H1 (cell line): ENCODE data around the gene PRDM5. TPM values are rescaled to one million over a fixed set of nuclear protein-coding genes. Genes with fewer than 3 reads are reported as not detected.

Source experiments
- CTCF ChIA-PET: fragments of 300-600 bp; sonication (Branson Sonifier 250); formaldehyde crosslinking; loops from one replicate; lab custom pipeline; 2021; ENCODE audit not compliant: partially characterized antibody; lab: Charles Lee
- POLR2A ChIA-PET: fragments of 300-600 bp; sonication (Branson Sonifier 250); formaldehyde crosslinking; loops from one replicate; lab custom pipeline; 2021; ENCODE audit warnings: inconsistent platforms; ENCODE audit not compliant: partially characterized antibody; lab: Charles Lee
- DNase-seq, 2 experiments: peaks; one replicate each; pipeline versions ENCODE4 v3.0.0 to v3.0.0-alpha.2; 2010 to 2022; ENCODE audit warnings: low spot score in 2 of 2, low read depth in 1 of 2, mixed read lengths in 1 of 2
- FAIRE-seq: peaks from 2 replicates; lab custom pipeline; 2011; peaks lifted over from hg19 to GRCh38; lab: Jason Lieb, UNC
- H2AFZ ChIP-seq: 2 replicates; pipeline ENCODE4 v1.8.1; 2012; ENCODE audit warnings: low read length, inconsistent platforms
- H2AK5ac ChIP-seq: 2 replicates; pipeline ENCODE4 v1.6.1; 2013; ENCODE audit warnings: low read depth, low read length
- H2BK120ac ChIP-seq: replicated peaks from 2 replicates; pipeline ENCODE3; 2013; ENCODE audit warnings: low read depth, low read length, inconsistent platforms
- H2BK12ac ChIP-seq: 2 replicates; pipeline ENCODE4 v1.6.1; 2013; ENCODE audit warnings: low read depth, low read length
- H2BK15ac ChIP-seq: 2 replicates; pipeline ENCODE4 v1.6.1; 2013; ENCODE audit warnings: low read length
- H2BK20ac ChIP-seq: 2 replicates; pipeline ENCODE4 v1.6.1; 2013; ENCODE audit warnings: low read length
- H2BK5ac ChIP-seq: 2 replicates; pipeline ENCODE4 v1.6.1; 2013; ENCODE audit warnings: low read depth, low read length
- H3K14ac ChIP-seq: 2 replicates; pipeline ENCODE4 v1.6.1; 2013; ENCODE audit warnings: inconsistent platforms; ENCODE audit not compliant: insufficient read length
- H3K18ac ChIP-seq: 2 replicates; pipeline ENCODE4 v1.6.1; 2013; ENCODE audit warnings: low read length; ENCODE audit errors: extremely low read depth
- H3K23ac ChIP-seq: 2 replicates; pipeline ENCODE4 v1.6.1; 2013; ENCODE audit warnings: inconsistent platforms; ENCODE audit not compliant: insufficient read length
- H3K23me2 ChIP-seq: 2 replicates; pipeline ENCODE4 v1.6.1; 2013; ENCODE audit warnings: low read depth, low read length
- H3K27ac ChIP-seq: 2 replicates; pipeline ENCODE4 v1.6.1; 2011; ENCODE audit warnings: low read depth, low read length, inconsistent platforms
- H3K27me3 ChIP-seq, 4 experiments: replicated peaks in 1 of 4; 1 replicate in 1 of 4; 2 replicates in 3 of 4; pipeline versions ENCODE4 v1.6.1 to v1.8.1; 2011 to 2013; ENCODE audit warnings: low read length in 3 of 4, mild to moderate bottlenecking in 3 of 4, inconsistent platforms in 2 of 4, mixed read lengths in 2 of 4, moderate library complexity in 1 of 4; ENCODE audit not compliant: control insufficient read depth in 3 of 4, insufficient read depth in 3 of 4; ENCODE audit errors: extremely low read depth in 1 of 4
- H3K36me3 ChIP-seq, 4 experiments: 2 replicates each; pipeline versions ENCODE4 v1.6.1 to v1.8.1; 2011 to 2013; ENCODE audit warnings: mild to moderate bottlenecking in 4 of 4, low read length in 3 of 4, moderate library complexity in 2 of 4, control low read depth in 1 of 4, inconsistent platforms in 1 of 4; ENCODE audit not compliant: insufficient read depth in 4 of 4, control insufficient read depth in 2 of 4
- H3K4ac ChIP-seq: replicated peaks from 2 replicates; pipeline ENCODE3; 2013; ENCODE audit warnings: low read length, low read depth, mixed read lengths, inconsistent platforms; ENCODE audit not compliant: insufficient read length
- H3K4me1 ChIP-seq, 4 experiments: replicated peaks in 1 of 4; 1 replicate in 1 of 4; 2 replicates in 3 of 4; pipeline versions ENCODE4 v1.6.1 to v1.8.1; 2011 to 2013; ENCODE audit warnings: low read length in 3 of 4, inconsistent platforms in 2 of 4, mixed read lengths in 1 of 4; ENCODE audit not compliant: insufficient read depth in 4 of 4, control insufficient read depth in 3 of 4
- H3K4me2 ChIP-seq, 2 experiments: 2 replicates each; pipeline versions ENCODE4 v1.6.1 to v1.8.1; 2011 to 2013; ENCODE audit warnings: low read depth in 2 of 2, low read length in 2 of 2, control low read depth in 1 of 2, inconsistent platforms in 1 of 2, mild to moderate bottlenecking in 1 of 2; ENCODE audit not compliant: insufficient read depth in 1 of 2
- H3K4me3 ChIP-seq, 4 experiments: fragments of 200-600, 300-600 bp in 1 of 4; sonication (generic), shearing (Covaris generic), sonication (Bioruptor Twin) in 1 of 4; 2 replicates each; pipeline versions ENCODE4 v1.5.1 to v1.8.1; 2011 to 2016; ENCODE audit warnings: low read length in 4 of 4, low read depth in 3 of 4, control low read depth in 2 of 4, inconsistent platforms in 2 of 4, mild to moderate bottlenecking in 2 of 4, mixed read lengths in 1 of 4, moderate library complexity in 1 of 4; ENCODE audit not compliant: insufficient read depth in 2 of 4; ENCODE audit errors: extremely low read depth in 1 of 4
- H3K56ac ChIP-seq: replicated peaks from 2 replicates; pipeline ENCODE3; 2013; ENCODE audit warnings: low read depth, mild to moderate bottlenecking, mixed read lengths, low read length, inconsistent platforms; ENCODE audit not compliant: insufficient read length
- H3K79me1 ChIP-seq: 2 replicates; pipeline ENCODE4 v1.6.1; 2013; ENCODE audit warnings: low read depth, low read length, control low read depth
- H3K79me2 ChIP-seq, 2 experiments: 2 replicates each; pipeline versions ENCODE4 v1.6.1 to v1.8.1; 2012 to 2013; ENCODE audit warnings: low read length in 2 of 2, mild to moderate bottlenecking in 2 of 2, inconsistent platforms in 1 of 2; ENCODE audit not compliant: insufficient read depth in 2 of 2, control insufficient read depth in 1 of 2
- H3K9ac ChIP-seq, 4 experiments: replicated peaks in 1 of 4; 1 replicate in 1 of 4; 2 replicates in 3 of 4; pipeline versions ENCODE4 v1.6.1 to v1.8.1; 2011 to 2013; ENCODE audit warnings: low read depth in 3 of 4, low read length in 3 of 4, control low read depth in 2 of 4, mild to moderate bottlenecking in 2 of 4, moderate library complexity in 2 of 4, inconsistent platforms in 1 of 4; ENCODE audit errors: extremely low read depth in 1 of 4
- H3K9me3 ChIP-seq, 2 experiments: 2 replicates each; pipeline versions ENCODE4 v1.6.1 to v1.8.1; 2012 to 2013; ENCODE audit warnings: mild to moderate bottlenecking in 2 of 2, moderate library complexity in 2 of 2, control low read depth in 1 of 2, inconsistent platforms in 1 of 2, low read depth in 1 of 2, low read length in 1 of 2, mixed read lengths in 1 of 2; ENCODE audit not compliant: insufficient read depth in 2 of 2
- H4K20me1 ChIP-seq, 2 experiments: replicated peaks in 1 of 2; 2 replicates each; pipeline versions ENCODE3 to v1.8.1; 2011 to 2013; ENCODE audit warnings: inconsistent platforms in 2 of 2, low read length in 2 of 2, mild to moderate bottlenecking in 1 of 2; ENCODE audit not compliant: insufficient read depth in 2 of 2, control insufficient read depth in 1 of 2
- H4K5ac ChIP-seq: 2 replicates; pipeline ENCODE4 v1.6.1; 2013; ENCODE audit warnings: low read length, low read depth, mixed read lengths, inconsistent platforms; ENCODE audit not compliant: insufficient read length
- H4K8ac ChIP-seq: 2 replicates; pipeline ENCODE4 v1.8.0; 2013; ENCODE audit warnings: mild to moderate bottlenecking, moderate library complexity, low read length, inconsistent platforms; ENCODE audit not compliant: insufficient read depth; ENCODE audit errors: extremely low read depth
- H4K91ac ChIP-seq: replicated peaks from 2 replicates; pipeline ENCODE3; 2013; ENCODE audit warnings: low read length, mixed read lengths, inconsistent platforms; ENCODE audit not compliant: insufficient read length
- BCL11A ChIP-seq, 2 experiments: IDR thresholded peaks; one replicate each; pipeline ENCODE4 v1.6.1; 2011; ENCODE audit warnings: low read depth in 2 of 2, low read length in 2 of 2, mild to moderate bottlenecking in 2 of 2
- BRCA1 ChIP-seq: IDR thresholded peaks from 2 replicates; pipeline ENCODE4 v1.6.1; 2012; ENCODE audit warnings: low read depth, low read length, improper control_type of control experiment
- CHD1 ChIP-seq: IDR thresholded peaks from 2 replicates; pipeline ENCODE4 v1.6.1; 2012; ENCODE audit warnings: low read depth, low read length, improper control_type of control experiment
- EP300 ChIP-seq, 2 experiments: IDR thresholded peaks; 1 replicate in 1 of 2; 2 replicates in 1 of 2; pipeline ENCODE4 v1.6.1; 2011 to 2012; ENCODE audit warnings: low read depth in 2 of 2, low read length in 2 of 2, mild to moderate bottlenecking in 2 of 2, borderline replicate concordance in 1 of 2, inconsistent platforms in 1 of 2, moderate library complexity in 1 of 2
- FOSL1 ChIP-seq: IDR thresholded peaks from 2 replicates; pipeline ENCODE4 v1.6.1; 2011; ENCODE audit warnings: mild to moderate bottlenecking, low read depth, low read length, moderate library complexity; ENCODE audit not compliant: insufficient read depth
- GTF2F1 ChIP-seq: IDR thresholded peaks from 2 replicates; pipeline ENCODE4 v1.6.1; 2012; ENCODE audit warnings: low read depth, low read length, improper control_type of control experiment, borderline replicate concordance
- HDAC6 ChIP-seq: IDR thresholded peaks from one replicate; pipeline ENCODE4 v1.7.1; 2012; ENCODE audit warnings: low read depth, mild to moderate bottlenecking, inconsistent platforms, low read length, moderate library complexity
- JUN ChIP-seq: IDR thresholded peaks from 2 replicates; pipeline ENCODE4 v1.6.1; 2011; ENCODE audit warnings: low read depth, mild to moderate bottlenecking, improper control_type of control experiment, low read length
- RAD21 ChIP-seq, 2 experiments: IDR thresholded peaks in 1 of 2; conservative IDR thresholded peaks in 1 of 2; 2 replicates each; pipeline ENCODE4 v1.6.1; 2011; ENCODE audit warnings: low read depth in 2 of 2, low read length in 2 of 2, improper control_type of control experiment in 1 of 2, inconsistent platforms in 1 of 2, mild to moderate bottlenecking in 1 of 2, moderate library complexity in 1 of 2
- RFX5 ChIP-seq: IDR thresholded peaks from 2 replicates; pipeline ENCODE4 v1.6.1; 2011; ENCODE audit warnings: low read depth, low read length, improper control_type of control experiment, borderline replicate concordance
- SAP30 ChIP-seq: fragments of 300-600 bp; sonication (generic); IDR thresholded peaks from 2 replicates; pipeline ENCODE4 v1.7.1; 2012; ENCODE audit warnings: low read length, moderate library complexity, mild to moderate bottlenecking, inconsistent platforms; ENCODE audit not compliant: insufficient read depth, insufficient replicate concordance
- SIRT6 ChIP-seq: IDR thresholded peaks from one replicate; pipeline ENCODE4 v1.7.1; 2012; ENCODE audit warnings: low read length, inconsistent platforms
- YY1 ChIP-seq: IDR thresholded peaks from 2 replicates; pipeline ENCODE4 v1.6.1; 2011; ENCODE audit warnings: low read depth, mild to moderate bottlenecking, low read length
- WGBS, 2 experiments: shearing (Covaris generic) in 1 of 2; methylation state at CpG; one replicate each; pipeline versions ENCODE4 v1.1.6 to v1.1.7; 2013 to 2015; ENCODE audit warnings: low lambda C conversion rate in 2 of 2, mixed read lengths in 2 of 2, inconsistent platforms in 1 of 2, low coverage in 1 of 2, missing lambda C conversion rate in 1 of 2; ENCODE audit not compliant: insufficient replicate concordance in 2 of 2, insufficient coverage in 1 of 2, insufficient read length in 1 of 2; ENCODE audit errors: extremely low coverage in 1 of 2, missing lambda C conversion rate in 1 of 2; 5-methylcytosine and 5-hydroxymethylcytosine counted together
- polyA plus RNA-seq, 7 experiments: library from polyadenylated mRNA; depleted of rRNA in 3 of 7; stranded (reverse) in 5 of 7; unstranded in 2 of 7; fragments of >200 nt in 5 of 7; fragments of 200-250 nt in 2 of 7; gene quantifications; 1 replicate in 5 of 7; 2 replicates in 1 of 7; 4 replicates in 1 of 7; pipeline versions ENCODE4 v1.2.1 to v1.2.3, GENCODE V29; 2011 to 2013; ENCODE audit warnings: missing spikeins in 2 of 7, mixed read lengths in 2 of 7
- total RNA-seq: library from RNA; stranded (reverse); fragmentation: NEBNext Ultra II Directional; extraction: Animal tissue kit (Norgen Biotek cat#: 25700); gene quantifications from 2 replicates; pipeline ENCODE4 v1.2.1, GENCODE V29; 2021

The PRDM5 gene
- total and polyA plus RNA-seq, 2 of the 8 experiments (the other 6 are each of a cell fraction or from before 2014, with no cell fraction given): 8.2 to 23.4 TPM

GRCh38 chr4:120881351-120881750 is 41.2 kb downstream of the PRDM5 start:
- Histone ChIP-seq H3K4me3 (no peak overlapping the region), H2BK20ac (no peak overlapping the region), H4K5ac (no peak overlapping the region), H2AFZ (no peak overlapping the region), H3K9ac (no peak overlapping the region), H2BK15ac (no peak overlapping the region), H3K4me2 (no peak overlapping the region), H4K8ac (no peak overlapping the region), H3K27me3 (no peaks in the 10 kb centered on the region), H3K23ac (no peak overlapping the region), H3K4ac (no peak overlapping the region), H3K36me3 (peaks cover 0 to 3% (median 0%) of the 10 kb centered on the region in 4 experiments; a peak in 1 of 8 replicates), H2BK120ac (no peak overlapping the region), H3K79me2 (no peaks in the 10 kb centered on the region), H3K14ac (no peak overlapping the region), H2BK5ac (no peak overlapping the region), H3K79me1 (no peaks in the 10 kb centered on the region), H2AK5ac (no peak overlapping the region), H4K91ac (no peak overlapping the region), H3K27ac (no peak overlapping the region), H3K18ac (no peak overlapping the region), H2BK12ac (no peak overlapping the region), H3K9me3 (no peaks in the 10 kb centered on the region), H3K4me1 (no peaks in the 10 kb centered on the region), H3K56ac (no peak overlapping the region), H4K20me1 (no peaks in the 10 kb centered on the region), H3K23me2 (no peaks in the 10 kb centered on the region)
- ChIA-PET POLR2A (no interaction called here), CTCF (interaction anchor here (1.0 to 1.3 kb wide), 2 partner anchors 71 to 96 kb away, joined by 3 read pairs; no protein-coding TSS in a partner anchor)
- FAIRE-seq (no peak), DNase-seq (no peak)
- TF ChIP-seq BRCA1: no peak
- no peak for TF ChIP-seq FOSL1
- no peak for TF ChIP-seq JUN
- TF ChIP-seq RFX5: no peak
- no peak for TF ChIP-seq EP300 (IDR thresholded peaks at IDR 0.05; ENCODE audit: borderline replicate concordance in 1 of 2, low read depth in 2 of 2, low read length in 2 of 2)
- TF ChIP-seq GTF2F1: no peak
- no peak for TF ChIP-seq HDAC6
- no peak for TF ChIP-seq SIRT6
- no peak for TF ChIP-seq SAP30
- no peak for TF ChIP-seq YY1
- no peak for TF ChIP-seq CHD1
- no peak for TF ChIP-seq RAD21 (IDR thresholded peaks at IDR 0.05 in 1 of 2, conservative IDR thresholded peaks at IDR 0.05 in 1 of 2; ENCODE audit: low read depth in 2 of 2, low read length in 2 of 2)
- no peak for TF ChIP-seq BCL11A (IDR thresholded peaks at IDR 0.05; ENCODE audit: low read depth in 2 of 2, low read length in 2 of 2)
- 95% methylated on average over 2 of the region's 2 CpGs; no CpG with 5 or more reads in 1 of the 2 experiments for WGBS, 2 experiments
